Right atrium auricular region (tissue), 2 donors: ENCODE data around the gene ZBTB7C. TPM values are rescaled to one million over a fixed set of nuclear protein-coding genes. Genes with fewer than 3 reads are reported as not detected.

Source experiments
- DNase-seq: peaks from one replicate; pipeline ENCODE4 v3.0.0-alpha.2; 2019; ENCODE audit warnings: low spot score
- H3K27ac ChIP-seq, 2 donors: fragments of 200-600 bp; sonication (generic); 1 replicate in 1 of 2; 2 replicates in 1 of 2; pipeline ENCODE4 v1.5.1; 2016 to 2019
- H3K27me3 ChIP-seq, 2 donors: fragments of 200-600 bp; sonication (generic); one replicate each; pipeline versions ENCODE4 v1.5.1 to v1.6.0; 2017 to 2019
- H3K36me3 ChIP-seq: fragments of 200-600 bp; sonication (generic); one replicate; pipeline ENCODE4 v1.5.1; 2016
- H3K4me1 ChIP-seq, 2 donors: fragments of 200-600 bp; sonication (generic); one replicate each; pipeline versions ENCODE4 v1.5.1 to v1.6.0; 2017 to 2019
- H3K4me3 ChIP-seq, 2 donors: fragments of 200-600 bp; sonication (generic); 1 replicate in 1 of 2; 2 replicates in 1 of 2; pipeline ENCODE4 v1.5.1; 2017 to 2019; ENCODE audit warnings: mild to moderate bottlenecking in 1 of 2, moderate library complexity in 1 of 2
- H3K9me3 ChIP-seq, 2 donors: fragments of 200-600 bp; sonication (generic); one replicate each; pipeline ENCODE4 v1.5.1; 2019
- total RNA-seq, 2 donors: library from RNA; depleted of rRNA; stranded (reverse); fragments of >200 nt; gene quantifications; one replicate each; pipeline ENCODE4 v1.1.0, GENCODE V29; 2016
- TF ChIP-seq, protein P1 (sequence below), 2 donors: fragments of 200-600 bp; sonication (generic); IDR thresholded peaks; one replicate each; pipeline ENCODE4 v1.5.1; 2019; ENCODE audit warnings: antibody characterized with exemption in 2 of 2

The ZBTB7C gene
- total RNA-seq, 2 donors from 2014 or later = 1.8 to 7.7 TPM

DNA sequence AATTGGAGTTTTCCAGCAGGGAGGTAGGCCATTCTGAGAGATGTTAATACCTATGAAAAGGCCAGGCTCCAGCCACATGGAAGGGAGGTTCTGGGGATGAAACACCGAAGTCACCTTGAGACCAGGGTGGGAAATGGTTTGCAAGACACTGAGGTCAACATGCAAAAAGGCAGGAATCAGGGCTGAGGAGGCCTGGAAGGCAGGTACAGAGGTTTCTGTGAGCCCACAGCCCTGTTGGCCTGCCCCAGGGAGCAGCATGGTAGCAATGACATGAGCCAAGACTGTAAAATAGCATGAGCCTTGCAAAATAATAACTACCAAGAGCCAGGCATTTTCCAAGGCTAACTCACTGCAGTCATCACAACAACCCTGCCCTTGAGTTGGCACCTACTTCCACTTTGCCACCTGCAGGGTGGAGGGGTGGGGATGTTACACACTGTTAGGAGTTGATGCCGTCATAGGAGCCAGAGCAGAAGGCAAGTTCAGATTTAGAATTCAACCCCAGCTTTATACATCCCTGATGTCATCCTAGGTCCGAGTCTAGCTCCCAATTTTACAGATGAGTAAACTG lies 61.3 kb downstream of the ZBTB7C start:
- DNase-seq = no peak
- H3K27ac ChIP-seq = no peak overlapping the region
- TF ChIP-seq, protein P1, sequence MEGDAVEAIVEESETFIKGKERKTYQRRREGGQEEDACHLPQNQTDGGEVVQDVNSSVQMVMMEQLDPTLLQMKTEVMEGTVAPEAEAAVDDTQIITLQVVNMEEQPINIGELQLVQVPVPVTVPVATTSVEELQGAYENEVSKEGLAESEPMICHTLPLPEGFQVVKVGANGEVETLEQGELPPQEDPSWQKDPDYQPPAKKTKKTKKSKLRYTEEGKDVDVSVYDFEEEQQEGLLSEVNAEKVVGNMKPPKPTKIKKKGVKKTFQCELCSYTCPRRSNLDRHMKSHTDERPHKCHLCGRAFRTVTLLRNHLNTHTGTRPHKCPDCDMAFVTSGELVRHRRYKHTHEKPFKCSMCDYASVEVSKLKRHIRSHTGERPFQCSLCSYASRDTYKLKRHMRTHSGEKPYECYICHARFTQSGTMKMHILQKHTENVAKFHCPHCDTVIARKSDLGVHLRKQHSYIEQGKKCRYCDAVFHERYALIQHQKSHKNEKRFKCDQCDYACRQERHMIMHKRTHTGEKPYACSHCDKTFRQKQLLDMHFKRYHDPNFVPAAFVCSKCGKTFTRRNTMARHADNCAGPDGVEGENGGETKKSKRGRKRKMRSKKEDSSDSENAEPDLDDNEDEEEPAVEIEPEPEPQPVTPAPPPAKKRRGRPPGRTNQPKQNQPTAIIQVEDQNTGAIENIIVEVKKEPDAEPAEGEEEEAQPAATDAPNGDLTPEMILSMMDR (IDR thresholded peaks at IDR 0.05) = no peak
- H3K4me1 ChIP-seq = peaks cover 0 to 6% of the 10 kb centered on the region in 2 donors
- no peak overlapping the region for H3K4me3 ChIP-seq
- H3K9me3 ChIP-seq = no peaks in the 10 kb centered on the region
- no peaks in the 10 kb centered on the region for H3K27me3 ChIP-seq
- no peaks in the 10 kb centered on the region for H3K36me3 ChIP-seq

DNA sequence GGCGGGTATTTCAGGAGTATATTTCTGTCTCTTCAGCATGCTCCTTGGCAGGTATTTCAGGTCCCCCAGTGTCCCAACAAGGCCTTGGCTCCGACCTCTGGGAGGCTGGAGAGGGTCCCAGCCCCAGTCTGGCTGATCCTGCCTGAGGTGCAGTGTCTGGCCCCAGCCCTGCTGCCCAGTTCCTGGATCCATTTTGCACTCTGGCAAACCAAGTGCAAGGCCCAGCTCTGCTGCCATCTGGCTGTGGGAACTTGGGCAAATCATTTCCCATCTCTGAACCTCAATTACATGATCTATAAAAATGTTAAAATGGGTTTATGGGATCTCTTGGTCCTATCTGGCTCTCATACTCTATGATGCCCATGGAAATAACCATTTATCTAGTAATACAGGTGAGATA lies 63.6 kb downstream of the ZBTB7C start:
- no peaks in the 10 kb centered on the region for H3K27me3 ChIP-seq
- peaks cover 0 to 13% of the 10 kb centered on the region in 2 donors for H3K4me1 ChIP-seq
- H3K4me3 ChIP-seq = no peak overlapping the region
- no peak for DNase-seq
- H3K36me3 ChIP-seq = no peaks in the 10 kb centered on the region
- H3K9me3 ChIP-seq = no peaks in the 10 kb centered on the region
- no peak overlapping the region for H3K27ac ChIP-seq
- TF ChIP-seq, protein P1 (IDR thresholded peaks at IDR 0.05) = peak in 1 of 2 donors; percentile 50

DNA sequence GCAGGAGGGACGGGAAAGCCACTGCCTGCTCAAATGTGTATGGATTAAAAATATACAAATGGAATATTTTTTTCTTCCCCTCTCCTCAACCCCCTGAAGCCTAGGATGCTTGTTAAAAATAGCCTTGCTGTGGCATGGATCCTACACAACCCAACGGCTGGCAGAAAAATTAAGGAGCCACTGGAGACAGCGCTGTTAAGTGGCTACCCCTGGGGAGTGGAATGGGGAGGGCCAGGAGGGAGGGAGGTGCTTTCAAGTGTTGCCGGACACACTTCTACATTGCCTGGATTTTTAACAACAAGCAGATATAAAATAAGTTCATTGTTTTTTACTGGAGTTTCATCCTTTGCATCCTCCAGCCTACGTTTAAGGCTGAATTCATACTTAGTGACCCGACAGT lies 66.6 kb downstream of the ZBTB7C start:
- TF ChIP-seq, protein P1 (IDR thresholded peaks at IDR 0.05) = no peak
- DNase-seq = no peak
- Histone ChIP-seq H3K27ac (peak overlapping the region in 1 of 2 donors; percentile 53), H3K4me1 (peaks cover 0 to 13% of the 10 kb centered on the region in 2 donors), H3K27me3 (no peaks in the 10 kb centered on the region), H3K4me3 (no peak overlapping the region), H3K36me3 (no peaks in the 10 kb centered on the region), H3K9me3 (no peaks in the 10 kb centered on the region)

DNA sequence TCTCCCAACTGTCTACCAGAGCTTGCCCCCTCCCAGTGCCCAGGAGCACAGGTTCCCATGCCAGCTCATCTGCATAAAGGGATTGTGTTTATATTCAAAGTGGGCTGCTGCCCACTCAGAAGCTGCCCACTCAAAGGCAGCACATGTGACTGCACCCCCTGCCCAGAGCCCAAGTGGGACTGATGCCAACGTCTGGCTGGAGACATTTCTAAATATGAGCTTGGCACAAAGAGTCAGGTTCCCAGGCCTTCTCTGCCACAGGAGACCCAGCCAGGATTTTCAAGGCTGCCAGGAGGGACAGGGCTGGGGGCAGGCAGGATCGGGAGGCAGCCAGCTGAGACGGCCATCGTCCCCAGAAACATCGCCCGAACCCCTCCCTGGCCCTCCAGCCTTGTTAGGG lies 67.1 kb downstream of the ZBTB7C start:
- H3K4me1 ChIP-seq = peaks cover 0 to 13% of the 10 kb centered on the region in 2 donors
- H3K36me3 ChIP-seq = no peaks in the 10 kb centered on the region
- no peaks in the 10 kb centered on the region for H3K9me3 ChIP-seq
- TF ChIP-seq, protein P1 (IDR thresholded peaks at IDR 0.05) = no peak
- H3K27me3 ChIP-seq = no peaks in the 10 kb centered on the region
- H3K4me3 ChIP-seq = no peak overlapping the region
- H3K27ac ChIP-seq = peak overlapping the region in 1 of 2 donors; percentile 53
- DNase-seq = no peak

DNA sequence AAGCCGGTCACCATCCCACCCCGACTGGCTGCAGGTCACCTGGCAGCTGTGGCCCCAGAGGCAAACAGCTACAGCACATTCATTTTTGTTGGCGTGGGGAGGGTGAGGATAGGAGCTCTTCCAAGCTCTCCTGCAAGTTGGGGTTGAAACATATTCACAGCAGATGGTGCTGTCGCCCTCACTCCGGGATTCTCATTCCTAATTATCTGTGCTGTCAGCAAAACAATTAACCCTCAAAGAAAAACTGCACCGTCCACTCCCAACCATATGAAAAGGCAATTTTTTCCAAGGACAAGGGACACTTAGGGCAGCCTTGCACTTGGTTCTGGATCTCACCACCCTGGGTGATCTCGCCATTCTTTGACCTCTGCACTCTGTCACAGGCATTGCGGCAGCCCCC lies 68.6 kb downstream of the ZBTB7C start:
- H3K36me3 ChIP-seq = no peaks in the 10 kb centered on the region
- H3K4me1 ChIP-seq = peaks cover 0 to 13% of the 10 kb centered on the region in 2 donors
- H3K27me3 ChIP-seq = no peaks in the 10 kb centered on the region
- H3K4me3 ChIP-seq = no peak overlapping the region
- no peak for DNase-seq
- no peaks in the 10 kb centered on the region for H3K9me3 ChIP-seq
- TF ChIP-seq, protein P1 (IDR thresholded peaks at IDR 0.05) = peak in 1 of 2 donors; percentile 57
- H3K27ac ChIP-seq = no peak overlapping the region

DNA sequence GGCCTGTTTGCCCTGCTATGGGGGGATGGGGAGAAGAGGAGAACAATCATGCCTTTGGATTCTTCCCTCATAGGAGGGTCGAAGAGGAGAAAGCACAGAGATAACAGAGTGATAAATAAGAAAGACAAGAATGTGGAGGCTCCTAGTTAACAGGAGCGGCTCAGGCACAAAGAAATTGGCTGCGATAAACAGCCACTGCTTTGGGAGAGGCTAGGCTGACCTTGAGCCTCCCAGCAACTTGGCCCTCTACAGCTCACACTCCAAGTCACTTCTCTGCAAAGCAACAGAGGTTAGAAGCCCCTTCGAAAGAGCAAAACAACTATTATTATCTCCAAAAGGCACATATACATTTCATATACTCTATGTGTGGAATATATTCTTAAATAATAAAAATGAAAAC lies 69.5 kb downstream of the ZBTB7C start:
- peaks cover 0 to 13% of the 10 kb centered on the region in 2 donors for H3K4me1 ChIP-seq
- no peaks in the 10 kb centered on the region for H3K9me3 ChIP-seq
- TF ChIP-seq, protein P1 (IDR thresholded peaks at IDR 0.05) = no peak
- no peak for DNase-seq
- H3K27ac ChIP-seq = no peak overlapping the region
- H3K27me3 ChIP-seq = no peaks in the 10 kb centered on the region
- H3K4me3 ChIP-seq = no peak overlapping the region
- H3K36me3 ChIP-seq = no peaks in the 10 kb centered on the region
